Measurements from ENCODE around the gene NAV1. TPM values are rescaled to one million over a fixed set of nuclear protein-coding genes. Genes with fewer than 3 reads are reported as not detected.

NAV1 gene
- polyA plus RNA-seq, 1 donor (not counting 4 experiments of a cell fraction or from before 2014, with no cell fraction given), result 13.2 TPM

DNA sequence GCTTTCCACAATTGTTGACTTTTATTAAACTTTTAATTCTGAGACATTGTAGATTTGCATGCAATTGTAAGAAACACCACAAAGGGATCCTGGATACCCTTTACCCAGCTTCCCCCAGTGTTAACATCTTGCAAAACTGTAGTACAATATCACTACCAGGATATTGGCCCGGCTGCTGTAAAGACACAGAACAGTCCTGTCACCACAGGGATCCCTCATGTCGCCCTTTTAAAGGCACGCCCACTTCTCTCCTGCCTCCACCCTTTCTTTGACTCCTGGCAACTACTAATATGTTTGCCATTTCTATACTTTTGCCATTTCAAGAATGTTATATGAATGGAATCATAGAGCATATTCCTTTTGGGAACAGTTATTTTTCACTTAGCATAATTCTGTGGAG, 37.0 kb downstream of the NAV1 start:
- Histone ChIP-seq H3K4me3 (ENCODE audit: control insufficient read depth in 2 of 3, extremely low read depth in 1 of 3, insufficient read depth in 2 of 3, low read depth in 1 of 3, low read length in 3 of 3) (no peak overlapping the region), H3K4me1 (ENCODE audit: control insufficient read depth, extremely low read depth, insufficient read depth, low read length) (no peaks in the 10 kb centered on the region), H4K20me1 (ENCODE audit: control insufficient read depth, extremely low read depth, insufficient read depth, low read length) (no peaks in the 10 kb centered on the region), H3K9me3 (ENCODE audit: control insufficient read depth, low read depth, low read length) (no peaks in the 10 kb centered on the region), H3K9me1 (ENCODE audit: control insufficient read depth, extremely low read depth, insufficient read depth, low read length) (no peaks in the 10 kb centered on the region), H2AFZ (ENCODE audit: control insufficient read depth, low read length) (no peak overlapping the region), H3K27me3 (ENCODE audit: control insufficient read depth, extremely low read depth, insufficient read depth, low read length) (peaks cover 15% of the 10 kb centered on the region), H3K79me2 (ENCODE audit: control insufficient read depth, insufficient read depth, low read length) (no peaks in the 10 kb centered on the region), H3K36me3 (ENCODE audit: control insufficient read depth in 2 of 2, extremely low read depth in 1 of 2, insufficient read depth in 2 of 2, low read length in 2 of 2) (no peaks in the 10 kb centered on the region), H3K4me2 (ENCODE audit: control insufficient read depth, extremely low read depth, insufficient read depth, low read depth, low read length) (no peak overlapping the region), H3K9ac (ENCODE audit: control insufficient read depth, extremely low read depth, insufficient read depth, low read length) (no peak overlapping the region), H3K27ac (ENCODE audit: control insufficient read depth, insufficient read depth, low read length) (no peak overlapping the region)
- DNase-seq (ENCODE audit: low read depth, low spot score) (no peak), FAIRE-seq (no peak)
- dilution Hi-C loops (cut with MboI; ENCODE audit: extremely low pct_ligation_motif_present, low sequenced_read_pairs), result no loop called here
- no peak for TF ChIP-seq EZH2 (IDR thresholded peaks at IDR 0.05; ENCODE audit: low read length)
- TF ChIP-seq, protein P1, sequence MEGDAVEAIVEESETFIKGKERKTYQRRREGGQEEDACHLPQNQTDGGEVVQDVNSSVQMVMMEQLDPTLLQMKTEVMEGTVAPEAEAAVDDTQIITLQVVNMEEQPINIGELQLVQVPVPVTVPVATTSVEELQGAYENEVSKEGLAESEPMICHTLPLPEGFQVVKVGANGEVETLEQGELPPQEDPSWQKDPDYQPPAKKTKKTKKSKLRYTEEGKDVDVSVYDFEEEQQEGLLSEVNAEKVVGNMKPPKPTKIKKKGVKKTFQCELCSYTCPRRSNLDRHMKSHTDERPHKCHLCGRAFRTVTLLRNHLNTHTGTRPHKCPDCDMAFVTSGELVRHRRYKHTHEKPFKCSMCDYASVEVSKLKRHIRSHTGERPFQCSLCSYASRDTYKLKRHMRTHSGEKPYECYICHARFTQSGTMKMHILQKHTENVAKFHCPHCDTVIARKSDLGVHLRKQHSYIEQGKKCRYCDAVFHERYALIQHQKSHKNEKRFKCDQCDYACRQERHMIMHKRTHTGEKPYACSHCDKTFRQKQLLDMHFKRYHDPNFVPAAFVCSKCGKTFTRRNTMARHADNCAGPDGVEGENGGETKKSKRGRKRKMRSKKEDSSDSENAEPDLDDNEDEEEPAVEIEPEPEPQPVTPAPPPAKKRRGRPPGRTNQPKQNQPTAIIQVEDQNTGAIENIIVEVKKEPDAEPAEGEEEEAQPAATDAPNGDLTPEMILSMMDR (optimal IDR thresholded peaks at IDR 0.05 in 1 of 3, IDR thresholded peaks at IDR 0.05 in 1 of 3, conservative IDR thresholded peaks at IDR 0.05 in 1 of 3; ENCODE audit: extremely low read depth in 1 of 3, insufficient read depth in 2 of 3, low read length in 3 of 3), result no peak

DNA sequence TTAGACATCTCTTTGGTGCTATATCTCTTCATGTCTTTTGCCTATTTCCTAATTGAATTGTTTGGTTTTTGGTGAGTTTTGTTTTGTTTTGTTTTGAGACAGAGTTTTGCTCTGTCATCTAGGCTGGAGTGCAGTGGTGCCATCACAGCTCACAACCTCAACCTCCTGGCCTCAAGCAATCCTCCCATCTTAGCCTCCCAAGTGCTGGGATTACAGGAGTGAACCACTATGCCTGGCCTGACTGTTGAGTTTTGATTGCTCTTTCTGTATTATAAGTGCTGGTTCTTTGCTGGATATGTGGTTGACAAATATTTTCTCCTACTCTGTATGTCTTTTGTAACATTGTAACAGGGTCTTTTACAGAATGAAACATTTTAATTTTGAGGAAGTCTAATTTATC, 38.0 kb downstream of the NAV1 start:
- dilution Hi-C loops (cut with MboI; ENCODE audit: extremely low pct_ligation_motif_present, low sequenced_read_pairs), result no loop called here
- H3K27ac ChIP-seq (ENCODE audit: control insufficient read depth, insufficient read depth, low read length), result no peak overlapping the region

More for the DNA sequence above, 38.0 kb downstream of the NAV1 start:
- Histone ChIP-seq H3K9me1 (ENCODE audit: control insufficient read depth, extremely low read depth, insufficient read depth, low read length) (no peaks in the 10 kb centered on the region), H3K4me1 (ENCODE audit: control insufficient read depth, extremely low read depth, insufficient read depth, low read length) (no peaks in the 10 kb centered on the region), H3K9me3 (ENCODE audit: control insufficient read depth, low read depth, low read length) (no peaks in the 10 kb centered on the region), H3K9ac (ENCODE audit: control insufficient read depth, extremely low read depth, insufficient read depth, low read length) (no peak overlapping the region), H3K79me2 (ENCODE audit: control insufficient read depth, insufficient read depth, low read length) (no peaks in the 10 kb centered on the region), H2AFZ (ENCODE audit: control insufficient read depth, low read length) (no peak overlapping the region), H3K36me3 (ENCODE audit: control insufficient read depth in 2 of 2, extremely low read depth in 1 of 2, insufficient read depth in 2 of 2, low read length in 2 of 2) (no peaks in the 10 kb centered on the region), H4K20me1 (ENCODE audit: control insufficient read depth, extremely low read depth, insufficient read depth, low read length) (no peaks in the 10 kb centered on the region), H3K27me3 (ENCODE audit: control insufficient read depth, extremely low read depth, insufficient read depth, low read length) (peaks cover 9% of the 10 kb centered on the region), H3K4me2 (ENCODE audit: control insufficient read depth, extremely low read depth, insufficient read depth, low read depth, low read length) (no peak overlapping the region), H3K4me3 (ENCODE audit: control insufficient read depth in 2 of 3, extremely low read depth in 1 of 3, insufficient read depth in 2 of 3, low read depth in 1 of 3, low read length in 3 of 3) (no peak overlapping the region)
- no peak for DNase-seq (ENCODE audit: low read depth, low spot score)
- TF ChIP-seq, protein P1 (optimal IDR thresholded peaks at IDR 0.05 in 1 of 3, IDR thresholded peaks at IDR 0.05 in 1 of 3, conservative IDR thresholded peaks at IDR 0.05 in 1 of 3; ENCODE audit: extremely low read depth in 1 of 3, insufficient read depth in 2 of 3, low read length in 3 of 3), result no peak
- TF ChIP-seq EZH2 (IDR thresholded peaks at IDR 0.05; ENCODE audit: low read length), result no peak
- FAIRE-seq, result no peak
